ENCODE measurements around the gene NDST4. TPM values are rescaled to one million over a fixed set of nuclear protein-coding genes. Genes with fewer than 3 reads are reported as not detected.

Gene NDST4
- total RNA-seq, 1 experiment from 2014 or later = 0.13 TPM

DNA sequence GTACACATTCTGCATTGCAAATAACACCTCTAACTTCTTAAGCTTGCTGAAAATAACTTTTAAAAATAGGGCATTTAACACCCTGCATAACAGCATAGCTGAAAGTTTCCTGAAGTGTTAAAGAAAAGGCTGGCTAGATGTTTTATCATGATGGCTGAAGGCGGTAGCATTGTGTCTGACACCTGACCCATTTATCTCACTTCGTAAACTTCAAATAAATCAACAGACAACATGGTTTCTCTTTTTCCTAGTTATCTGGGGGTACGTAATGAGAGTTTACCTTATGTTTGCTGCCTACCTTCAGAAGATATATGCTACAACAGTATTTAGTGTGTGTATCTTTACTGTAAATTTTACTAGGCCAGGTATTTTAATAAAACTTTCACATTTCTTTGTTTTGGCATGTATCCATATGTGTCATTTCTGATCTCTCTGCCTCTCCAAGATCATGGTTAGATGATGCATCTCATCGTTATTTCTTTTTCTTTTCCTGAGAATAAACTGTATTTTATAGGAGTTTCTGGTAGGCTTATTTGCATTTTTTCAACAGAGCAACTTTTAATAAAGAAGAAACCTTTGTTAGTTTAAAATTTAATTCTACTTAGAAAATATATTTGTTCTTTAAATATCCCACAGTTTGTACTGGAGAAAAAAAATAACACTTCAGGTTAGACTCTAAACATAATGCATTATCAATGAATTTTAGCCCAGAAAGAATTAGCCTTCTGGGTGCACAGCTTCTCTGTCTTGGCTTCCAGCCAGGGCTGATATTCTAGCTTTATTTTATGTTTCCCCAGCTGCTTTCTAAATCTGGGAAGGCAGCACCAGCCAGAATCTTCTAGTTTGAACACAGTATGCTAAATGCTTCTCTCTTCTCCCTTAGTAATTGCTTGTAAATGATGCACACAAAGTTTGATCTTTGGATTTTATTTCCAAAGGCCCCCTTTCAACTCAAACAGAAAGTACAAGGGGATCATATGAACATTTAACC lies 2.9 kb downstream of the NDST4 start:
- no peaks in the 10 kb centered on the region; the same call in 1 of the 2 replicates for H3K27me3 ChIP-seq (ENCODE audit: control insufficient read depth, insufficient read depth, low read length)
- ChIA-PET CTCF (no interaction called here), POLR2A (no interaction called here)
- no peaks in the 10 kb centered on the region for H3K9me3 ChIP-seq (ENCODE audit: control insufficient read depth, insufficient read depth, low read depth, low read length)
- intact Hi-C loops (cut with micrococcal nuclease; ENCODE audit: unreplicated experiment) = no loop called here
- no peak overlapping the region for H3K27ac ChIP-seq (ENCODE audit: low read length)
- no peak for TF ChIP-seq POLR2AphosphoS5 (IDR thresholded peaks at IDR 0.05; ENCODE audit: low read depth, low read length)
- TF ChIP-seq, protein P1, sequence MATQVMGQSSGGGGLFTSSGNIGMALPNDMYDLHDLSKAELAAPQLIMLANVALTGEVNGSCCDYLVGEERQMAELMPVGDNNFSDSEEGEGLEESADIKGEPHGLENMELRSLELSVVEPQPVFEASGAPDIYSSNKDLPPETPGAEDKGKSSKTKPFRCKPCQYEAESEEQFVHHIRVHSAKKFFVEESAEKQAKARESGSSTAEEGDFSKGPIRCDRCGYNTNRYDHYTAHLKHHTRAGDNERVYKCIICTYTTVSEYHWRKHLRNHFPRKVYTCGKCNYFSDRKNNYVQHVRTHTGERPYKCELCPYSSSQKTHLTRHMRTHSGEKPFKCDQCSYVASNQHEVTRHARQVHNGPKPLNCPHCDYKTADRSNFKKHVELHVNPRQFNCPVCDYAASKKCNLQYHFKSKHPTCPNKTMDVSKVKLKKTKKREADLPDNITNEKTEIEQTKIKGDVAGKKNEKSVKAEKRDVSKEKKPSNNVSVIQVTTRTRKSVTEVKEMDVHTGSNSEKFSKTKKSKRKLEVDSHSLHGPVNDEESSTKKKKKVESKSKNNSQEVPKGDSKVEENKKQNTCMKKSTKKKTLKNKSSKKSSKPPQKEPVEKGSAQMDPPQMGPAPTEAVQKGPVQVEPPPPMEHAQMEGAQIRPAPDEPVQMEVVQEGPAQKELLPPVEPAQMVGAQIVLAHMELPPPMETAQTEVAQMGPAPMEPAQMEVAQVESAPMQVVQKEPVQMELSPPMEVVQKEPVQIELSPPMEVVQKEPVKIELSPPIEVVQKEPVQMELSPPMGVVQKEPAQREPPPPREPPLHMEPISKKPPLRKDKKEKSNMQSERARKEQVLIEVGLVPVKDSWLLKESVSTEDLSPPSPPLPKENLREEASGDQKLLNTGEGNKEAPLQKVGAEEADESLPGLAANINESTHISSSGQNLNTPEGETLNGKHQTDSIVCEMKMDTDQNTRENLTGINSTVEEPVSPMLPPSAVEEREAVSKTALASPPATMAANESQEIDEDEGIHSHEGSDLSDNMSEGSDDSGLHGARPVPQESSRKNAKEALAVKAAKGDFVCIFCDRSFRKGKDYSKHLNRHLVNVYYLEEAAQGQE (IDR thresholded peaks at IDR 0.05; ENCODE audit: insufficient read depth in 1 of 2, low read depth in 2 of 2, low read length in 1 of 2) = no peak
- TF ChIP-seq TCF7L2 (IDR thresholded peaks at IDR 0.05; ENCODE audit: low read depth, low read length) = no peak
- TF ChIP-seq, protein P2, sequence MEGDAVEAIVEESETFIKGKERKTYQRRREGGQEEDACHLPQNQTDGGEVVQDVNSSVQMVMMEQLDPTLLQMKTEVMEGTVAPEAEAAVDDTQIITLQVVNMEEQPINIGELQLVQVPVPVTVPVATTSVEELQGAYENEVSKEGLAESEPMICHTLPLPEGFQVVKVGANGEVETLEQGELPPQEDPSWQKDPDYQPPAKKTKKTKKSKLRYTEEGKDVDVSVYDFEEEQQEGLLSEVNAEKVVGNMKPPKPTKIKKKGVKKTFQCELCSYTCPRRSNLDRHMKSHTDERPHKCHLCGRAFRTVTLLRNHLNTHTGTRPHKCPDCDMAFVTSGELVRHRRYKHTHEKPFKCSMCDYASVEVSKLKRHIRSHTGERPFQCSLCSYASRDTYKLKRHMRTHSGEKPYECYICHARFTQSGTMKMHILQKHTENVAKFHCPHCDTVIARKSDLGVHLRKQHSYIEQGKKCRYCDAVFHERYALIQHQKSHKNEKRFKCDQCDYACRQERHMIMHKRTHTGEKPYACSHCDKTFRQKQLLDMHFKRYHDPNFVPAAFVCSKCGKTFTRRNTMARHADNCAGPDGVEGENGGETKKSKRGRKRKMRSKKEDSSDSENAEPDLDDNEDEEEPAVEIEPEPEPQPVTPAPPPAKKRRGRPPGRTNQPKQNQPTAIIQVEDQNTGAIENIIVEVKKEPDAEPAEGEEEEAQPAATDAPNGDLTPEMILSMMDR (IDR thresholded peaks at IDR 0.05) = no peak
- no peak for TF ChIP-seq SIN3A (IDR thresholded peaks at IDR 0.05; ENCODE audit: borderline replicate concordance, insufficient read depth, low read depth, low read length)
- ATAC-seq (no peak), DNase-seq (ENCODE audit: low read depth, low spot score) (no peak)
- no peaks in the 10 kb centered on the region for H3K4me1 ChIP-seq (ENCODE audit: control insufficient read depth, insufficient read depth, low read length)
- no TSS peak for BruUV-seq (replicated peaks)
- no peak overlapping the region for H3K4me3 ChIP-seq (ENCODE audit: low read depth in 2 of 2, low read length in 2 of 2)
- in situ Hi-C loops (cut with HindIII; ENCODE audit: low pct_unique_long_range_greater_than_20kb, low sequenced_read_pairs) = no loop called here
- H3K36me3 ChIP-seq (ENCODE audit: control insufficient read depth, insufficient read depth, low read length) = no peaks in the 10 kb centered on the region

DNA sequence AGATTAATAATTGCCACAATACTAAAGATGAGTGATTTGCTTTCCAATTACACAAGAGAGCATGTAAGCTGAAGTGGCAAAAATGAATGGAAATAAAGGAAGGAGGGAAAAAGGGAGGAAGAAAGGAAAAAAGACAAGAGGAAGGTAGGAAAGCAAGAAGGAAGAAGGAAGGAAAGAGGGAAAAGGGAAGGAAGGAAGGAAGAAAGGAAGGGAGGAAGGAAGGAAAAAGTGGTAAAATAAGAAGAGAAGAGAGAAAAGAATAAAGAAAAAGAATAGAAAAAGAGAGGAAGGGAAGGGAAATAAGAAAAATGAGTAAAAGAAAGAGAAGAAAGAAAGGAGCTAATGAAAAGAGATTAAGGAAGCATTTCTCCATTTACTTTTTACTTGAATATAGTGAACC lies 4.6 kb downstream of the NDST4 start:
- TF ChIP-seq SIN3A (IDR thresholded peaks at IDR 0.05; ENCODE audit: borderline replicate concordance, insufficient read depth, low read depth, low read length) = no peak
- CTCF ChIA-PET = no interaction called here
- intact Hi-C loops (cut with micrococcal nuclease; ENCODE audit: unreplicated experiment) = loop anchor here (5.0 kb wide), 1 partner anchor 792 kb away; no protein-coding TSS in a partner anchor

DNA sequence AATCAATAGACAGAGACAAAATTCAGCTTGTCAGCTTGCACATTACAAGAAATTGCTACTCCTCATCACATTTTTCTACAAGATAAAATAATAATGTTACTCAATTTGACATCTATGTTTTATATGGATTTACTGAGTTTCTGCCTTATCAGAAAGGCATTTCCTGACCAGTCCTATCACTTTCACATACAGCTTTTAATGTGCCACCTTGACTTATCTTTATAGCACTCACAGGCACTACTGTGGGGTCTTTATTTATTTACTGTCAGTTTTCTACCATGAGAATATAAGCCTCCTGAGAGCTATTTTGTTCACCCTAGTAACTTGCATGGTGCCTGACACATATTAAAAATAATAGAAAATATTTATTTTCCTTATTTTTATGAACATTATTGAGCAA lies 6.0 kb downstream of the NDST4 start:
- H3K36me3 ChIP-seq (ENCODE audit: control insufficient read depth, insufficient read depth, low read length) = no peaks in the 10 kb centered on the region
- POLR2A ChIA-PET = no interaction called here
- BruUV-seq (replicated peaks) = no TSS peak

More for the DNA sequence above, 4.6 kb downstream of the NDST4 start:
- BruUV-seq (replicated peaks) = no TSS peak
- ATAC-seq (no peak), DNase-seq (ENCODE audit: low read depth, low spot score) (no peak)
- Histone ChIP-seq H3K4me1 (ENCODE audit: control insufficient read depth, insufficient read depth, low read length) (no peaks in the 10 kb centered on the region), H3K27ac (ENCODE audit: low read length) (no peak overlapping the region), H3K27me3 (ENCODE audit: control insufficient read depth, insufficient read depth, low read length) (no peaks in the 10 kb centered on the region; the same call in 1 of the 2 replicates), H3K36me3 (ENCODE audit: control insufficient read depth, insufficient read depth, low read length) (no peaks in the 10 kb centered on the region), H3K4me3 (ENCODE audit: low read depth in 2 of 2, low read length in 2 of 2) (no peak overlapping the region), H3K9me3 (ENCODE audit: control insufficient read depth, insufficient read depth, low read depth, low read length) (no peaks in the 10 kb centered on the region)
- in situ Hi-C loops (cut with HindIII; ENCODE audit: low pct_unique_long_range_greater_than_20kb, low sequenced_read_pairs) = no loop called here
- POLR2A ChIA-PET = no interaction called here

More for the DNA sequence above, 6.0 kb downstream of the NDST4 start:
- Histone ChIP-seq H3K27ac (ENCODE audit: low read length) (no peak overlapping the region), H3K27me3 (ENCODE audit: control insufficient read depth, insufficient read depth, low read length) (no peaks in the 10 kb centered on the region), H3K4me1 (ENCODE audit: control insufficient read depth, insufficient read depth, low read length) (no peaks in the 10 kb centered on the region), H3K4me3 (ENCODE audit: low read depth in 2 of 2, low read length in 2 of 2) (no peak overlapping the region), H3K9me3 (ENCODE audit: control insufficient read depth, insufficient read depth, low read depth, low read length) (no peaks in the 10 kb centered on the region)
- no peak for DNase-seq (ENCODE audit: low read depth, low spot score)
- ATAC-seq = no peak
- TF ChIP-seq TCF7L2 (IDR thresholded peaks at IDR 0.05; ENCODE audit: low read depth, low read length) (no peak), POLR2AphosphoS5 (IDR thresholded peaks at IDR 0.05; ENCODE audit: low read depth, low read length) (no peak), SIN3A (IDR thresholded peaks at IDR 0.05; ENCODE audit: borderline replicate concordance, insufficient read depth, low read depth, low read length) (no peak)
- TF ChIP-seq, protein P1 (IDR thresholded peaks at IDR 0.05; ENCODE audit: insufficient read depth in 1 of 2, low read depth in 2 of 2, low read length in 1 of 2) = no peak
- TF ChIP-seq, protein P2 (IDR thresholded peaks at IDR 0.05) = no peak
- in situ Hi-C loops (cut with HindIII; ENCODE audit: low pct_unique_long_range_greater_than_20kb, low sequenced_read_pairs) = no loop called here
- CTCF ChIA-PET = no interaction called here
- intact Hi-C loops (cut with micrococcal nuclease; ENCODE audit: unreplicated experiment) = loop anchor here (5.0 kb wide), 1 partner anchor 790 kb away; no protein-coding TSS in a partner anchor
